IMR-90 (cell line): Measurements from ENCODE around the gene OGFR. TPM values are rescaled to one million over a fixed set of nuclear protein-coding genes. Genes with fewer than 3 reads are reported as not detected.

ENCODE experiments used
- ATAC-seq: fragments of 200-7000 bp; cut with Tn5 transposase; 2 replicates; pipeline ENCODE4 v1.9.1; 2020; ENCODE audit warnings: low read depth, mild to moderate bottlenecking, moderate library complexity
- BruUV-seq: library from RNA; stranded (reverse); fragments of 400-500 nt; replicated peaks from 2 replicates; lab custom pipeline; 2021; lab: Mats Ljungman, UMichigan
- CTCF ChIA-PET: fragments of 300-600 bp; formaldehyde crosslinking; extraction: SDS; loops from one replicate; lab custom pipeline; 2021; ENCODE audit warnings: antibody characterized with exemption; lab: Yijun Ruan, JAX
- POLR2A ChIA-PET: fragments of 300-600 bp; sonication (Branson Sonifier 250); formaldehyde crosslinking; loops from one replicate; lab custom pipeline; 2022; ENCODE audit warnings: antibody characterized with exemption; ENCODE audit not compliant: unreplicated experiment; lab: Charles Lee
- DNase-seq: peaks from one replicate; pipeline ENCODE4 v3.0.0; 2013
- H2AFZ ChIP-seq: replicated peaks from 2 replicates; pipeline ENCODE3; 2013; ENCODE audit warnings: low read length, mild to moderate bottlenecking; ENCODE audit not compliant: poor library complexity
- H2AK5ac ChIP-seq: 2 replicates; pipeline ENCODE4 v1.6.1; 2013; ENCODE audit warnings: low read depth, low read length, inconsistent platforms
- H2AK9ac ChIP-seq: replicated peaks from 2 replicates; pipeline ENCODE3; 2013; ENCODE audit warnings: mild to moderate bottlenecking, low read depth, low read length, moderate library complexity; ENCODE audit not compliant: poor library complexity
- H2BK120ac ChIP-seq: 2 replicates; pipeline ENCODE4 v1.6.1; 2013; ENCODE audit warnings: low read depth, low read length, inconsistent platforms
- H2BK15ac ChIP-seq: 3 replicates; pipeline ENCODE4 v1.6.1; 2013; ENCODE audit warnings: low read depth, low read length, inconsistent platforms
- H2BK20ac ChIP-seq: 2 replicates; pipeline ENCODE4 v1.6.1; 2013; ENCODE audit warnings: low read depth, mild to moderate bottlenecking, inconsistent platforms, low read length, moderate library complexity
- H2BK5ac ChIP-seq: 2 replicates; pipeline ENCODE4 v1.6.1; 2013; ENCODE audit warnings: mild to moderate bottlenecking, low read depth, low read length, inconsistent platforms; ENCODE audit not compliant: poor library complexity, severe bottlenecking
- H3K14ac ChIP-seq: replicated peaks from 2 replicates; pipeline ENCODE4 v1.6.1; 2013; ENCODE audit warnings: low read depth, low read length, inconsistent platforms
- H3K18ac ChIP-seq: 2 replicates; pipeline ENCODE4 v1.6.1; 2013; ENCODE audit warnings: low read depth, low read length, control low read depth
- H3K23ac ChIP-seq: 2 replicates; pipeline ENCODE4 v1.6.1; 2013; ENCODE audit warnings: low read depth, low read length, inconsistent platforms
- H3K27ac ChIP-seq: 2 replicates; pipeline ENCODE4 v1.5.1; 2013; ENCODE audit warnings: mild to moderate bottlenecking, control low read depth, low read length; ENCODE audit not compliant: insufficient read depth
- H3K27me3 ChIP-seq: 2 replicates; pipeline ENCODE4 v1.6.1; 2013; ENCODE audit warnings: low read length; ENCODE audit not compliant: control insufficient read depth, insufficient read depth
- H3K36me3 ChIP-seq: 2 replicates; pipeline ENCODE4 v1.6.1; 2013; ENCODE audit warnings: low read length, mixed read lengths; ENCODE audit not compliant: control insufficient read depth, insufficient read depth
- H3K4ac ChIP-seq: 2 replicates; pipeline ENCODE4 v1.6.1; 2013; ENCODE audit warnings: low read depth, low read length, inconsistent platforms
- H3K4me1 ChIP-seq: 2 replicates; pipeline ENCODE4 v1.6.1; 2013; ENCODE audit warnings: low read length, mixed read lengths; ENCODE audit not compliant: control insufficient read depth, insufficient read depth
- H3K4me2 ChIP-seq: 2 replicates; pipeline ENCODE4 v1.6.1; 2013; ENCODE audit warnings: low read depth, mild to moderate bottlenecking, control low read depth, low read length, moderate library complexity
- H3K4me3 ChIP-seq: 2 replicates; pipeline ENCODE4 v1.5.1; 2013; ENCODE audit warnings: low read depth, mild to moderate bottlenecking, control low read depth, low read length, moderate library complexity; ENCODE audit not compliant: insufficient read depth
- H3K56ac ChIP-seq: 2 replicates; pipeline ENCODE4 v1.6.1; 2013; ENCODE audit warnings: low read length, inconsistent platforms; ENCODE audit not compliant: insufficient read depth; ENCODE audit errors: extremely low read depth
- H3K79me1 ChIP-seq, 2 experiments: 2 replicates each; pipeline ENCODE4 v1.6.1; 2013; ENCODE audit warnings: low read length in 2 of 2, inconsistent platforms in 1 of 2, low read depth in 1 of 2
- H3K9ac ChIP-seq: 2 replicates; pipeline ENCODE4 v1.6.1; 2013; ENCODE audit warnings: low read depth, low read length, control low read depth
- H3K9me1 ChIP-seq: 2 replicates; pipeline ENCODE4 v1.6.1; 2013; ENCODE audit warnings: low read length, inconsistent platforms; ENCODE audit not compliant: insufficient read depth
- H3K9me3 ChIP-seq: 2 replicates; pipeline ENCODE4 v1.6.1; 2013; ENCODE audit warnings: low read length; ENCODE audit not compliant: control insufficient read depth, insufficient read depth
- H4K20me1 ChIP-seq: 2 replicates; pipeline ENCODE4 v1.6.1; 2013; ENCODE audit warnings: low read length, inconsistent platforms; ENCODE audit not compliant: insufficient read depth
- H4K5ac ChIP-seq: 2 replicates; pipeline ENCODE4 v1.6.1; 2013; ENCODE audit warnings: mild to moderate bottlenecking, low read depth, low read length, control low read depth
- H4K8ac ChIP-seq, 2 experiments: 2 replicates each; pipeline ENCODE4 v1.6.1; 2013; ENCODE audit warnings: low read depth in 2 of 2, low read length in 2 of 2, control low read depth in 1 of 2, inconsistent platforms in 1 of 2
- H4K91ac ChIP-seq: 2 replicates; pipeline ENCODE4 v1.6.1; 2013; ENCODE audit warnings: low read depth, low read length, inconsistent platforms; ENCODE audit not compliant: insufficient read depth
- BHLHE40 ChIP-seq: fragments of 150-350 bp; IDR thresholded peaks from 2 replicates; pipeline ENCODE4 v1.6.1; 2016; ENCODE audit warnings: mild to moderate bottlenecking, low read depth, low read length
- CTCF ChIP-seq: conservative IDR thresholded peaks from 2 replicates; pipeline ENCODE4 v1.5.1; 2012; ENCODE audit warnings: mild to moderate bottlenecking, low read depth, low read length, improper control_type of control experiment
- WGBS, 2 experiments: methylation state at CpG; one replicate each; pipeline versions ENCODE4 v1.1.5 to v1.1.7; 2013; ENCODE audit warnings: missing lambda C conversion rate in 2 of 2; ENCODE audit not compliant: insufficient read length in 1 of 2; ENCODE audit errors: extremely low coverage in 2 of 2; 5-methylcytosine and 5-hydroxymethylcytosine counted together
- dilution Hi-C: fragments of 300-500 bp; cut with HindIII; formaldehyde crosslinking; loops from one replicate; pipeline ENCODE4 v1.14.3; 2018; ENCODE audit warnings: low sequenced_read_pairs; ENCODE audit not compliant: unreplicated experiment
- in situ Hi-C: fragments of 300-500 bp; cut with MboI; formaldehyde crosslinking; loops from 3 replicates; pipeline ENCODE4 v1.14.3; 2019; ENCODE audit warnings: low sequenced_read_pairs, inconsistent platforms, mixed read lengths
- intact Hi-C: fragments of 100-400 bp; cut with micrococcal nuclease; formaldehyde crosslinking; loops from 2 replicates; pipeline ENCODE4 v1.10.0; 2022
- polyA plus RNA-seq, 3 experiments: library from polyadenylated mRNA; depleted of rRNA; stranded (reverse); fragments of >200 nt; gene quantifications; 2 replicates each; pipeline ENCODE4 v1.2.3, GENCODE V29; 2012; ENCODE audit warnings: low replicate concordance in 1 of 3
- total RNA-seq: library from RNA; depleted of rRNA; stranded (reverse); fragments of >200 nt; gene quantifications from 2 replicates; pipeline ENCODE4 v1.2.3, GENCODE V29; 2012

Gene OGFR
- total and polyA plus RNA-seq, 2 of the 4 experiments (the other 2 are of a cell fraction) = 22.4 to 30.1 TPM

GRCh38 chr20:62760471-62760855, 44.2 kb upstream of the OGFR start:
- 40% methylated on average over 4 of the region's 11 CpGs; no CpG with 5 or more reads in 1 of the 2 experiments for WGBS, 2 experiments
- Histone ChIP-seq H3K9me3 (peaks cover 2% of the 10 kb centered on the region; the same call in 1 of the 2 replicates), H3K4me2 (no peak overlapping the region), H4K5ac (no peak overlapping the region), H2BK5ac (no peak overlapping the region), H4K91ac (no peak overlapping the region), H3K9ac (no peak overlapping the region), H4K20me1 (no peaks in the 10 kb centered on the region), H3K36me3 (no peaks in the 10 kb centered on the region), H2BK20ac (no peak overlapping the region), H2BK15ac (no peak overlapping the region), H2AK5ac (no peak overlapping the region), H3K56ac (no peak overlapping the region), H3K4ac (no peak overlapping the region), H4K8ac (no peak overlapping the region), H3K14ac (no peak overlapping the region), H3K79me1 (no peaks in the 10 kb centered on the region), H3K27ac (no peak overlapping the region), H3K27me3 (peaks cover 5% of the 10 kb centered on the region; the same call in 1 of the 2 replicates), H3K4me1 (peaks cover 2% of the 10 kb centered on the region; the same call in 1 of the 2 replicates), H3K9me1 (no peaks in the 10 kb centered on the region), H3K4me3 (no peak overlapping the region), H2BK120ac (no peak overlapping the region), H3K23ac (no peak overlapping the region), H2AK9ac (no peak overlapping the region), H3K18ac (no peak overlapping the region), H2AFZ (peak overlapping the region; percentile 51)
- DNase-seq (no peak), ATAC-seq (no peak)
- no TSS peak for BruUV-seq
- TF ChIP-seq CTCF (no peak), BHLHE40 (no peak)
- ChIA-PET CTCF (no interaction called here), POLR2A (no interaction called here)
- dilution Hi-C loops = no loop called here
- in situ Hi-C loops = no loop called here
- intact Hi-C loops = no loop called here
